BJ (cell line): Measurements from ENCODE around the gene HOOK1. TPM values are rescaled to one million over a fixed set of nuclear protein-coding genes. Genes with fewer than 3 reads are reported as not detected.

Experiments used
- CTCF ChIA-PET: fragments of 350-600 bp; formaldehyde crosslinking; extraction: SDS; loops from one replicate; lab custom pipeline; 2021; ENCODE audit warnings: antibody characterized with exemption, inconsistent platforms; lab: Yijun Ruan, JAX
- POLR2A ChIA-PET: fragments of 300-600 bp; sonication (Branson Sonifier 250); formaldehyde crosslinking; extraction: SDS; loops from one replicate; lab custom pipeline; 2021; ENCODE audit warnings: antibody characterized with exemption; lab: Charles Lee
- DNase-seq: peaks from one replicate; pipeline ENCODE4 v3.0.0-alpha.2; 2011; ENCODE audit warnings: low read depth
- H3K27me3 ChIP-seq: 2 replicates; pipeline ENCODE4 v1.6.0; 2011; ENCODE audit warnings: low read length; ENCODE audit not compliant: control insufficient read depth, insufficient read depth
- H3K36me3 ChIP-seq: 2 replicates; pipeline ENCODE4 v1.5.1; 2011; ENCODE audit warnings: low read length; ENCODE audit not compliant: control insufficient read depth, insufficient read depth
- H3K4me3 ChIP-seq: 2 replicates; pipeline ENCODE4 v1.5.1; 2011; ENCODE audit warnings: low read depth, mild to moderate bottlenecking, control low read depth, low read length
- polyA plus RNA-seq: library from polyadenylated mRNA; depleted of rRNA; stranded (reverse); fragments of >200 nt; gene quantifications from 2 replicates; pipeline ENCODE4 v1.2.3, GENCODE V29; 2011
- TF ChIP-seq, protein P1 (sequence below): IDR thresholded peaks from 2 replicates; pipeline ENCODE4 v1.5.1; 2011; ENCODE audit warnings: low read depth, mild to moderate bottlenecking, control low read depth, inconsistent platforms, low read length, moderate library complexity; ENCODE audit not compliant: insufficient read depth

The HOOK1 gene
- polyA plus RNA-seq, 1 experiment, result not detected

DNA sequence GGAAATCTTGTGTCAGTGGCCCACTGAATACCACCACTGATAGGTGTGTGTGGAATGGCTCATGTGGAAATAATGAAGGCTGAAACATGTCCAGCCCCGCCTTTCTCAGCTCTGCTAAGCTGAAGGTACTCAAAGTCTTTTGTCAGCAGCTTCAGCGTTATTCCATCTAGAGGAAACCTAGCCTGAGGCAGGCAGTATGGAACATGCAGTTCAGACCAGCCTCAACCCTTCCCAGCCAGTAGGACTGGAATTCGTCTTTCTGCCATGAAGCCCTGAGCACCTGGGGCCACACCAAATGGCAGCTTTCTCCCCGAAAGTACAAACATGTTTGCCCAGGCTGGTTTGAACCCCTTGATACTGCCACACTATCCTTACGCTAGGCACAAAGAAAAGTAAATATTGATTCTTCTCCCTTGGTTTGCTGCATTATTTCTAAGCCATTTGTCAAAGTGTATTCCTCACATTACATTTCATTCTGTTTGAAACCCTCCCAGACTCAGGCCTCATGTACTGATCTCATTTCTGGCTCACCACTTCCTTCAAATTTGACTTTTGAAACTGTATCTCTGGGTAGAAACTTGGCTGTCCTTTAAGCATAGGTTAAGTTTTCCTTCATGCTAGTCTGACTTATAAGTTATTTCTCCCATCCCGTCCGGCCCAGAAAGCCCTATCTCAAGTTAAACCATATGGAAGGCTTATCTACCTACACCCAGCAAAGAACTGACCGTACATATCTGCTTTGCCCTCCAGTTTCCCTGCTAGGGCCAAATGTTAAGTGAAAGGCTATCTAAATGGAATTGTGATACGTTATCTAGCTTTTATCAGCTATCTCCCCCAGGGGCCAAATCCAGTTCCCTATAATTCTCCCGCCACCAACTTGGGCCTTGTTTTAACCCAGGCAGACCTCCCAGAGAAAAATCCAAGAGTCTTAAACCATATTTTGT lies 45.7 kb upstream of the HOOK1 start:
- DNase-seq, result no peak
- H3K36me3 ChIP-seq, result no peaks in the 10 kb centered on the region
- TF ChIP-seq, protein P1, sequence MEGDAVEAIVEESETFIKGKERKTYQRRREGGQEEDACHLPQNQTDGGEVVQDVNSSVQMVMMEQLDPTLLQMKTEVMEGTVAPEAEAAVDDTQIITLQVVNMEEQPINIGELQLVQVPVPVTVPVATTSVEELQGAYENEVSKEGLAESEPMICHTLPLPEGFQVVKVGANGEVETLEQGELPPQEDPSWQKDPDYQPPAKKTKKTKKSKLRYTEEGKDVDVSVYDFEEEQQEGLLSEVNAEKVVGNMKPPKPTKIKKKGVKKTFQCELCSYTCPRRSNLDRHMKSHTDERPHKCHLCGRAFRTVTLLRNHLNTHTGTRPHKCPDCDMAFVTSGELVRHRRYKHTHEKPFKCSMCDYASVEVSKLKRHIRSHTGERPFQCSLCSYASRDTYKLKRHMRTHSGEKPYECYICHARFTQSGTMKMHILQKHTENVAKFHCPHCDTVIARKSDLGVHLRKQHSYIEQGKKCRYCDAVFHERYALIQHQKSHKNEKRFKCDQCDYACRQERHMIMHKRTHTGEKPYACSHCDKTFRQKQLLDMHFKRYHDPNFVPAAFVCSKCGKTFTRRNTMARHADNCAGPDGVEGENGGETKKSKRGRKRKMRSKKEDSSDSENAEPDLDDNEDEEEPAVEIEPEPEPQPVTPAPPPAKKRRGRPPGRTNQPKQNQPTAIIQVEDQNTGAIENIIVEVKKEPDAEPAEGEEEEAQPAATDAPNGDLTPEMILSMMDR, result no peak
- ChIA-PET CTCF (interaction anchor here (1.2 kb wide), 1 partner anchor 188 kb away, joined by 3 read pairs; no protein-coding TSS in a partner anchor), POLR2A (no interaction called here)
- no peak overlapping the region for H3K4me3 ChIP-seq
- H3K27me3 ChIP-seq, result no peaks in the 10 kb centered on the region

DNA sequence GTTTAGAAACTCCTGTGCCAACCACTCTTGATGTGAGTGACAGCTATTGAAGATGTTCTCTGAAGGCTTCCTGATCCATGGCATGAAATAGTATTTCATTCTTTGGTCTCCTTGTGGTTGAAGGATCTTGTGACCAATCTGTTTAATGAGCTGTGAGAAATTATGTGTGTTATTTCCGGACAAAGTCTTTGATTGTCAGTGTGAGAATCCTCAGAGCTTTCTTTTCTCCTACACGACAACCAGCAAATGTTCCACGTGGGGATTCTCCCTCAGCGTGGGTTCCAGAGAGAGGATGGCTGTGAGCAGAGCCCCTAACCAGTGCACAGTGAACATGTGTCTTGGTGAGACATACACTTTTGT lies 45.0 kb upstream of the HOOK1 start:
- Histone ChIP-seq H3K27me3 (no peaks in the 10 kb centered on the region), H3K36me3 (no peaks in the 10 kb centered on the region), H3K4me3 (no peak overlapping the region)
- TF ChIP-seq, protein P1, result no peak
- no peak for DNase-seq
- POLR2A ChIA-PET, result no interaction called here
- CTCF ChIA-PET, result interaction anchor here (2.0 kb wide), 1 partner anchor 11 kb away, joined by 6 read pairs; no protein-coding TSS in a partner anchor

GRCh38 chr1:59771361-59771760 lies 43.4 kb upstream of the HOOK1 start:
- no peaks in the 10 kb centered on the region for H3K36me3 ChIP-seq
- CTCF ChIA-PET, result interaction anchor here (1.1 to 2.0 kb wide), 2 partner anchors 11 to 12 kb away, joined by 3 to 6 read pairs; no protein-coding TSS in a partner anchor
- DNase-seq, result no peak
- TF ChIP-seq, protein P1, result no peak
- H3K4me3 ChIP-seq, result no peak overlapping the region
- H3K27me3 ChIP-seq, result no peaks in the 10 kb centered on the region
- POLR2A ChIA-PET, result no interaction called here

DNA sequence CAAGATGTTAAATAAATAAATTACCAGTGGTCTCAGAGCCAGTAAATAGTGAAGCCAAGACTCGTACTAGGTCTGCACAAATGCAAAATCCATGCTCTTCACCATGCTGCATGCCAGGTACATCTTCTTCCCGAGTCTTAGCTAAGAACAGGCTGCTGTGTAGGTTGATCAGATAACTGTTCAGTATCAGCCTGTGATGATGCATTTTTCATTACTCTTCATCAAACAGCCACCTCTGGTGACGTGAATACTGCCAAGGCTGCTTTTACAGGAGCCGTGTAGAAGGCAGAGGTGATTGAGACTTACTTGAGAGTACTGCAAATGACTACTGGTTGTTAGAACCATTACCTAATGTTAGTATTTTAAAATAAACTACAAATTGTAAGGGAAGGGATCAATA lies 39.3 kb upstream of the HOOK1 start:
- no peak for DNase-seq
- CTCF ChIA-PET, result no interaction called here
- TF ChIP-seq, protein P1, result no peak
- no peaks in the 10 kb centered on the region for H3K36me3 ChIP-seq
- no peaks in the 10 kb centered on the region for H3K27me3 ChIP-seq
- no peak overlapping the region for H3K4me3 ChIP-seq
- POLR2A ChIA-PET, result no interaction called here
